H1 (cell line): ENCODE data around the gene DBX1. TPM values are rescaled to one million over a fixed set of nuclear protein-coding genes. Genes with fewer than 3 reads are reported as not detected.

Source experiments
- ASH2L ChIP-seq: fragments of 200-600, 300-600 bp; sonication (generic); IDR thresholded peaks from one replicate; pipeline ENCODE4 v1.7.1; 2017; ENCODE audit warnings: low read length
- CHD7 ChIP-seq: fragments of 300-600 bp; sonication (generic); IDR thresholded peaks from 2 replicates; pipeline ENCODE4 v1.7.1; 2012; ENCODE audit warnings: low read length, moderate library complexity, mild to moderate bottlenecking, inconsistent platforms; ENCODE audit not compliant: insufficient replicate concordance
- GTF2F1 ChIP-seq: IDR thresholded peaks from 2 replicates; pipeline ENCODE4 v1.6.1; 2012; ENCODE audit warnings: low read depth, low read length, improper control_type of control experiment, borderline replicate concordance
- NRF1 ChIP-seq: IDR thresholded peaks from 2 replicates; pipeline ENCODE4 v1.6.1; 2011; ENCODE audit warnings: mild to moderate bottlenecking, low read depth, low read length, improper control_type of control experiment
- RAD21 ChIP-seq, 2 experiments: IDR thresholded peaks in 1 of 2; conservative IDR thresholded peaks in 1 of 2; 2 replicates each; pipeline ENCODE4 v1.6.1; 2011; ENCODE audit warnings: low read depth in 2 of 2, low read length in 2 of 2, improper control_type of control experiment in 1 of 2, inconsistent platforms in 1 of 2, mild to moderate bottlenecking in 1 of 2, moderate library complexity in 1 of 2
- SIX5 ChIP-seq: IDR thresholded peaks from 2 replicates; pipeline ENCODE4 v1.6.1; 2011; ENCODE audit warnings: mild to moderate bottlenecking, low read depth, low read length
- SUZ12 ChIP-seq: fragments of 200-600 bp; sonication (generic); IDR thresholded peaks from 2 replicates; pipeline ENCODE4 v1.6.1; 2012; ENCODE audit warnings: mild to moderate bottlenecking, inconsistent platforms, low read length, moderate library complexity, mixed read lengths
- USF2 ChIP-seq: IDR thresholded peaks from 2 replicates; pipeline ENCODE4 v1.6.1; 2011; ENCODE audit warnings: low read length, improper control_type of control experiment
- polyA plus RNA-seq, 7 experiments: library from polyadenylated mRNA; depleted of rRNA in 3 of 7; stranded (reverse) in 5 of 7; unstranded in 2 of 7; fragments of >200 nt in 5 of 7; fragments of 200-250 nt in 2 of 7; gene quantifications; 1 replicate in 5 of 7; 2 replicates in 1 of 7; 4 replicates in 1 of 7; pipeline versions ENCODE4 v1.2.1 to v1.2.3, GENCODE V29; 2011 to 2013; ENCODE audit warnings: missing spikeins in 2 of 7, mixed read lengths in 2 of 7
- total RNA-seq: library from RNA; stranded (reverse); fragmentation: NEBNext Ultra II Directional; extraction: Animal tissue kit (Norgen Biotek cat#: 25700); gene quantifications from 2 replicates; pipeline ENCODE4 v1.2.1, GENCODE V29; 2021

Gene DBX1
- total and polyA plus RNA-seq, 2 of the 8 experiments (the other 6 are each of a cell fraction or from before 2014, with no cell fraction given), result not detected

- TF ChIP-seq CHD7, result no peak
- no peak for TF ChIP-seq NRF1
- no peak for TF ChIP-seq USF2
- no peak for TF ChIP-seq SIX5
- peak; percentile 98 for TF ChIP-seq SUZ12
- no peak for TF ChIP-seq RAD21 (IDR thresholded peaks at IDR 0.05 in 1 of 2, conservative IDR thresholded peaks at IDR 0.05 in 1 of 2; ENCODE audit: low read depth in 2 of 2, low read length in 2 of 2)
- TF ChIP-seq ASH2L, result peak; percentile 56
- no peak for TF ChIP-seq GTF2F1
These were observed 2.8 kb upstream of the DBX1 start (continued) for GRCh38 chr11:20162824-20163782.
